ENCODE data around the gene LIX1L. TPM values are rescaled to one million over a fixed set of nuclear protein-coding genes. Genes with fewer than 3 reads are reported as not detected.

The LIX1L gene
- total RNA-seq, 1 donor from 2014 or later: 15.8 TPM

GRCh38 chr1:145893306-145894055 is 64.3 kb downstream of the LIX1L start:
- DNase-seq (ENCODE audit: low read depth): no peak

DNA sequence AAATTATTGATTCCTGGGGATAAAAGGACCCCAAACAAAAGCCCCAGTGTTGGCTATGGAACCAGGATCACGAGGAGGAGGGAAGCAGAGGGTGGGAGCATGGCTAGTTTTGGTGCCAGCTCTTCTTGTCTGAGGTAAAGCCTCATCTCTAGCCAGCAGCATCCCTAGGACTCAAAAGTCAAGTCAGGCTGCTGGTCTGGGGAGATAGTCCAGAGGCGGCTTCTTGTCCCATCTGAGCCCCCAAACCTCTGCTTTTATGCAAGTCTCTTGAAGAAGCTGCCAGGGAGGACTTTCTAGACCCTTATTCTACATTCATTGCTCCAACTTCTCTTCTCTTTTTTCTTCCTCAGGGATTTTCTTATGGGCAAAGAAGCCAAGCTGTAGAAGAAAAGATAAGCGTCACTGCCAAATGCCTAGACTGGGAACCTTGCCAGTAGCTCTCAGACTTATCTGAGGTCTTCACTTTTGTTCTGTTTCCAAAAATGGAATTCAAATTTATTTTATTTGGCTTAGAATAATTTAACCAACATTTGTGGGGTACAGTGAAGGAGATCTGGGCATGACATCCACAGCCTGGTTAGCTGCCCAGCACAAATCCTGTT is 65.2 kb downstream of the LIX1L start:
- DNase-seq (ENCODE audit: low read depth): no peak

DNA sequence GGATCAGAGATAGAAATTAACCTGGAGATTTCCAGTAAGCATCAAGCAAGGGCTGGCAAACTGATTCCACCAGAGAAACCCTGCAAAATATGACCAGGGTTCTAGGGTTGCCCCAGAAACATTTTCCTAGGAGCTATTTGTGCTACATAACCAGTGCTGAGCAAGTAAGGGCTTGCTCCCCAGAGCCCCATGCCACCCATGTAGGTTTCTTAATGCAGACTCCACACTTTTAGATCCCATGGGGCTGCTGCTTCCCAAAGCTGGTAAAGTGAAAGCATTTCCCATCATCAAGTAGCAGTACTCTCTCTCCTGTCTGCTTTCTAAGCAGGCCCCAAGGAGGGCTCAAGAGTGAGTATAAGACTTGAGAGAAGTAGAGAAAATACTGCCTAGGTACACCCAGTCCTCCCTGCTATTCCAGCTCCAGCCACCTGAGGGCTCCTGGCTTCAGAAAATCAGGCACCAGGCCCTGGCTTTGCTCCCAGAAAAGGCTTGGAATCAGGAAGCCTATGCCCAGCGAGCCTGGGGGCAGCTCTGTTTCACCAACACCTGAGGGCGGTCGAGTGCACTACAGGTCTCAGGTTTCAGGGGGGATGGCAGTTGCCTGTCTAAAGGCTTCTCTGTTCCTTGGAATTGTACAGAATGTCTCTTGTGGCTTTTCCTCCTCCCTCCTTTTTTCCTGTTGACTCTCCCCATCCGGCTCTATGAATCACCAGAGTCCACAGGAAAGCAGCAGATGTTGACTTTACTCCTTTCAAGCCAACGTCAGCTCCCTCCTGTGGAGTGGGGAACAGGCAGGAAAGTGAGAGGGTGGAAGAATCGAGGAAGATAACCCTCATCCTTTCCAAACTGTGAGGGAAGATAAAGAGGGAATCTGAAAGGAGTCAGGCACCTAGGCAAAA is 66.0 kb downstream of the LIX1L start:
- peak; percentile 100 for DNase-seq (ENCODE audit: low read depth)

DNA sequence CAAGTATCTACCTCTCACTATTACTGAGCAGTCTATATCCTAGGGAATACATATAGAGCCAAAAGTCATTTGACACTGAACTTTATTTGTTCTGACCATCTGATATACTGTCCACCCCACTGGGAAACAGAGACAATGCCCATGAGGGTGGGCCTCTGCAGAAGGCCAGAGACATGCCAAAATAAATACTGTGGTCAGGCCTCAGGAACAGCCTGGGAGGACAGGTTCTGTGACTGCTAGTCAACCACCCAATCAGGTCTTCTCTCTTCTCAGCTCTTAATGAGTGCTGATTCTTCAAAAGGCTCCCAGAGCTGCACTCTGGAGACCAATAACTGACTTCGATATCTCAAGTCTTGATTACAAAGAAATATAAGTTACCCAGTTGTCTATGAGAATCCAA is 66.7 kb downstream of the LIX1L start:
- peak; percentile 76 for DNase-seq (ENCODE audit: low read depth)

DNA sequence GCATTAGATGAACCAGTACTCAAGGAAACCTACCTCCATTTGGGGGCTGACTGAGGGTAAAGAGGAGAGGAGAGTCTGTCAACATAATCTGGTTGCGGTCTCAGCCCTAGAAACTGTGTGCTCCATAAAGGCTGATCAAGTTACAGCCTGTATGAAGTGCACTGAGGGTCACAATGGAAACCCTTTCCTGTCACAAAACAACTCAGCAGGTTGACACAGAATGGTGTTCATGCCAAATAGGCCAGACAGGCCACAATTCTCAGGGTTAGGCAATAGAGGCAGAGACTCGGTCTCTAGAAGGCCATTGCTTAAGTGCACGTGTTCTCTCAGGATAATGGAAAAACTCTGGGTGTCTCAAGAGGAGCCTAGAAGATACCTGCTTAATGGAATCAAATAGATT is 68.1 kb downstream of the LIX1L start:
- no peak for DNase-seq (ENCODE audit: low read depth)

DNA sequence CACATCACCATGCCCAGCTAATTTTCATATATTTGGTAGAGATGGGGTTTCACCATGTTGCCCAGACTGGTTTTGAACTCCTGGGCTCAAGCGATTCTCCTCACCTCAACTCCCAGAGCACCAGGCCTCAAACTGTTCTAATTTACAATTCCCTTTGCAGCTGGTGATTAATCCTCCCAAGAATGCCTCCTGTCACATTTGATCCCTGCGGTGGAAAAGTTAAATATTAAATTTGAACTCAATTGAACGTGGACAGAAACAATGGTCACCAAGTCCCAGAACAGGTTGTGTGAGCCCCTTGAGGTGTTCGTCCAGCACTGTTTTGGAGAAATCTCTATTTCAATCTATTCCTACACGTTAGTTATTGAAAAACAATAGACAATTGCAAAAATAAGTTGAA is 70.2 kb downstream of the LIX1L start:
- DNase-seq (ENCODE audit: low read depth): peak; percentile 96

DNA sequence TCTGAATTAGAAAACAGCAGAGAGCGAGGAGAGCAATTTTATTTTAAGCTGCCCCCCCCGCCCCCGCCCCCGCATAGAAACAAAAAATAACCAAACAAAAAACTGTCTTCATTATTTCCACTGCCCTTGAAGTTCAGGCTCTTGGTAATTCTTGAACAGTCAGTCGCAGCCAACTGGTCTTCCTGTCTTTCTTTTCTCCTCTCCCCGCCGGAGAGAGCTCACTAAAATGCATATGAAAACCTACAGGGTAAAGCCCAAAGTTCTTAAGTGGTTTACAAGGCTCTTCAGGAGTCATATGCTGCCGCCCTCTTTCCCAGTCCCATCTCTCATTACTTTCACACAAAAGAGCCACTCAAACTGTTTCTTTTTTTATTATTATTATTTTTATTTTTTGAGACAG is 71.0 kb downstream of the LIX1L start:
- no peak for DNase-seq (ENCODE audit: low read depth)

GRCh38 chr1:145886390-145886789 is 71.4 kb downstream of the LIX1L start:
- DNase-seq (ENCODE audit: low read depth): no peak

- DNase-seq (ENCODE audit: low read depth): peak; percentile 61
These were observed 72.0 kb downstream of the LIX1L start, which contains the start of gene ANKRD35 for GRCh38 chr1:145885738-145886287. Gene ANKRD35, minus strand, starts transcription at chr1:145885866. Its CDS starts 108 bp downstream, at chr1:145885758.

GRCh38 chr1:145884675-145885074 is 73.1 kb downstream of the LIX1L start:
- no peak for DNase-seq (ENCODE audit: low read depth)

Other genes with a start within 250 kb of the LIX1L start
- gene CD160, start 238.5 kb downstream of the LIX1L start, total RNA-seq: 0.20 TPM in 1 of 2 replicates, not detected in the other
- gene RNF115, start 133.9 kb downstream of the LIX1L start, total RNA-seq: 17.7 and 28.7 TPM in 2 replicates
- gene POLR3C, start 133.8 kb downstream of the LIX1L start, total RNA-seq: 43.1 and 48.8 TPM in 2 replicates
- gene NUDT17, start 112.4 kb downstream of the LIX1L start, total RNA-seq: 5.6 and 9.2 TPM in 2 replicates
- gene PIAS3, start 98.9 kb downstream of the LIX1L start, total RNA-seq: 5.9 and 17.0 TPM in 2 replicates
- gene ANKRD35, start 72.2 kb downstream of the LIX1L start, total RNA-seq: 0.10 TPM in 1 of 2 replicates, not detected in the other
- gene ITGA10, start 48.0 kb downstream of the LIX1L start, total RNA-seq: under 0.01 and 0.65 TPM in 2 replicates
- 39.6 and 40.6 TPM in 2 replicates for gene PEX11B, start 39.3 kb downstream of the LIX1L start, total RNA-seq
- gene RBM8A, start 30.5 kb downstream of the LIX1L start, total RNA-seq: 209 and 238 TPM in 2 replicates
- gene ANKRD34A, start 6.6 kb upstream of the LIX1L start, total RNA-seq: 0.15 TPM in 1 of 2 replicates, not detected in the other
- 8.9 and 12.4 TPM in 2 replicates for gene POLR3GL, start 6.7 kb upstream of the LIX1L start, total RNA-seq
- gene TXNIP, start 38.6 kb upstream of the LIX1L start, total RNA-seq: 294 and 1,145 TPM in 2 replicates
- gene HJV, start 63.7 kb upstream of the LIX1L start, total RNA-seq: not detected in 2 replicates
- 1.0 and 2.2 TPM in 2 replicates for gene NBPF10, start 186.8 kb upstream of the LIX1L start, total RNA-seq

Measured in renal cortical epithelial cell (primary cell).